Common myeloid progenitor, CD34-positive (primary cell): ENCODE measurements around the gene GPR26.

ENCODE experiments used
- CTCF ChIA-PET: fragments of 350-600 bp; sonication (Branson Sonifier 250); formaldehyde crosslinking; loops from one replicate; lab custom pipeline; 2021; ENCODE audit warnings: antibody characterized with exemption; lab: Charles Lee
- POLR2A ChIA-PET: fragments of 350-600 bp; sonication (Branson Sonifier 250); formaldehyde crosslinking; loops from one replicate; lab custom pipeline; 2021; ENCODE audit warnings: antibody characterized with exemption; lab: Charles Lee
- DNase-seq, 3 donors: peaks; one replicate each; pipeline versions ENCODE4 v3.0.0 to v3.0.0-alpha.2; 2013
- H3K27ac ChIP-seq, 2 experiments: 1 replicate in 1 of 2; 2 replicates in 1 of 2; pipeline ENCODE4 v1.7.0; 2013; ENCODE audit warnings: inconsistent platforms in 2 of 2, low read length in 2 of 2, mild to moderate bottlenecking in 2 of 2, low read depth in 1 of 2, moderate library complexity in 1 of 2; ENCODE audit not compliant: severe bottlenecking in 2 of 2, insufficient read depth in 1 of 2, poor library complexity in 1 of 2
- H3K27me3 ChIP-seq, 5 experiments: replicated peaks in 2 of 5; 1 replicate in 3 of 5; 2 replicates in 2 of 5; pipeline versions ENCODE4 v1.6.1 to v1.7.0; 2013; ENCODE audit warnings: low read length in 4 of 5, mild to moderate bottlenecking in 2 of 5, moderate library complexity in 2 of 5, inconsistent platforms in 1 of 5; ENCODE audit not compliant: insufficient read depth in 5 of 5, control insufficient read depth in 4 of 5
- H3K36me3 ChIP-seq, 4 experiments: 1 replicate in 2 of 4; 2 replicates in 2 of 4; pipeline versions ENCODE4 v1.6.1 to v1.7.0; 2013; ENCODE audit warnings: low read length in 3 of 4, control low read depth in 1 of 4, mild to moderate bottlenecking in 1 of 4; ENCODE audit not compliant: control insufficient read depth in 4 of 4, insufficient read depth in 4 of 4
- H3K4me1 ChIP-seq, 4 experiments: 1 replicate in 3 of 4; 2 replicates in 1 of 4; pipeline versions ENCODE4 v1.6.1 to v1.7.1; 2013; ENCODE audit warnings: low read length in 3 of 4, mild to moderate bottlenecking in 3 of 4, control low read depth in 1 of 4, inconsistent platforms in 1 of 4, moderate library complexity in 1 of 4; ENCODE audit not compliant: control insufficient read depth in 4 of 4, insufficient read depth in 4 of 4; ENCODE audit errors: control extremely low read depth in 1 of 4
- H3K4me3 ChIP-seq, 7 experiments: 1 replicate in 4 of 7; 2 replicates in 3 of 7; pipeline versions ENCODE4 v1.5.1 to v1.7.0; 2013; ENCODE audit warnings: mild to moderate bottlenecking in 7 of 7, low read length in 6 of 7, moderate library complexity in 6 of 7, inconsistent platforms in 2 of 7, low read depth in 2 of 7, control low read depth in 1 of 7; ENCODE audit not compliant: insufficient read depth in 4 of 7, control insufficient read depth in 1 of 7; ENCODE audit errors: extremely low read depth in 1 of 7
- H3K9me3 ChIP-seq, 5 experiments: 1 replicate in 4 of 5; 2 replicates in 1 of 5; pipeline versions ENCODE4 v1.6.1 to v1.7.1; 2013; ENCODE audit warnings: low read length in 4 of 5, mild to moderate bottlenecking in 2 of 5, inconsistent platforms in 1 of 5, low read depth in 1 of 5, moderate library complexity in 1 of 5; ENCODE audit not compliant: control insufficient read depth in 4 of 5, insufficient read depth in 2 of 5; ENCODE audit errors: control extremely low read depth in 1 of 5
- WGBS: methylation state at CpG from one replicate; pipeline ENCODE4 v1.1.5; 2013; ENCODE audit not compliant: insufficient coverage; 5-methylcytosine and 5-hydroxymethylcytosine counted together

Gene GPR26

GRCh38 chr10:123622381-123622780 is 43.8 kb upstream of the GPR26 start:
- Histone ChIP-seq H3K27ac (no peak overlapping the region), H3K4me3 (no peak overlapping the region), H3K36me3 (no peaks in the 10 kb centered on the region), H3K9me3 (no peaks in the 10 kb centered on the region), H3K27me3 (peaks cover 0 to 4% (median 0%) of the 10 kb centered on the region in 5 experiments), H3K4me1 (no peaks in the 10 kb centered on the region)
- 92% methylated on average over 2 of the region's 3 CpGs for WGBS
- no peak for DNase-seq
- POLR2A ChIA-PET, result no interaction called here
- CTCF ChIA-PET, result no interaction called here

GRCh38 chr10:123624086-123624485 is 42.1 kb upstream of the GPR26 start:
- ChIA-PET POLR2A (no interaction called here), CTCF (no interaction called here)
- no peak overlapping the region for H3K4me3 ChIP-seq
- 100% methylated on average over 2 of the region's 2 CpGs for WGBS
- H3K36me3 ChIP-seq, result no peaks in the 10 kb centered on the region
- no peaks in the 10 kb centered on the region for H3K4me1 ChIP-seq
- H3K27ac ChIP-seq, result no peak overlapping the region
- H3K27me3 ChIP-seq, result peaks cover 0 to 4% (median 0%) of the 10 kb centered on the region in 5 experiments
- peaks cover 0 to 3% (median 0%) of the 10 kb centered on the region in 5 experiments for H3K9me3 ChIP-seq
- no peak for DNase-seq

- POLR2A ChIA-PET, result no interaction called here
- WGBS, result no CpG with 5 or more reads among the region's 3 CpGs
Measured at GRCh38 chr10:123633106-123633505, 33.0 kb upstream of the GPR26 start.

GRCh38 chr10:123633636-123634035 is 32.5 kb upstream of the GPR26 start:
- CTCF ChIA-PET, result no interaction called here
- Histone ChIP-seq H3K9me3 (peaks cover 0 to 8% (median 0%) of the 10 kb centered on the region in 5 experiments), H3K27me3 (no peaks in the 10 kb centered on the region), H3K4me3 (no peak overlapping the region), H3K36me3 (no peaks in the 10 kb centered on the region), H3K4me1 (no peaks in the 10 kb centered on the region), H3K27ac (no peak overlapping the region)
- no peak for DNase-seq
- POLR2A ChIA-PET, result no interaction called here
- WGBS, result 61% methylated on average over 5 of the region's 5 CpGs

More at GRCh38 chr10:123633106-123633505, 33.0 kb upstream of the GPR26 start:
- no peaks in the 10 kb centered on the region for H3K4me1 ChIP-seq
- no peaks in the 10 kb centered on the region for H3K36me3 ChIP-seq
- CTCF ChIA-PET, result no interaction called here
- no peak for DNase-seq
- H3K27me3 ChIP-seq, result no peaks in the 10 kb centered on the region
- no peak overlapping the region for H3K27ac ChIP-seq
- peaks cover 0 to 8% (median 0%) of the 10 kb centered on the region in 5 experiments for H3K9me3 ChIP-seq
- H3K4me3 ChIP-seq, result no peak overlapping the region

- Histone ChIP-seq H3K27ac (no peak overlapping the region), H3K4me1 (no peaks in the 10 kb centered on the region), H3K9me3 (peaks cover 0 to 4% (median 0%) of the 10 kb centered on the region in 5 experiments), H3K27me3 (no peaks in the 10 kb centered on the region), H3K4me3 (no peak overlapping the region), H3K36me3 (no peaks in the 10 kb centered on the region)
- 94% methylated on average over 6 of the region's 6 CpGs for WGBS
- CTCF ChIA-PET, result no interaction called here
- POLR2A ChIA-PET, result no interaction called here
- no peak for DNase-seq
Measured at GRCh38 chr10:123634221-123634620, 31.9 kb upstream of the GPR26 start.

- WGBS, result 96% methylated on average over 5 of the region's 5 CpGs
- Histone ChIP-seq H3K27me3 (no peaks in the 10 kb centered on the region), H3K27ac (no peak overlapping the region), H3K9me3 (peaks cover 0 to 3% (median 0%) of the 10 kb centered on the region in 5 experiments), H3K4me3 (no peak overlapping the region), H3K36me3 (no peaks in the 10 kb centered on the region), H3K4me1 (no peaks in the 10 kb centered on the region)
- no peak for DNase-seq
- ChIA-PET POLR2A (no interaction called here), CTCF (interaction anchor here (0.6 kb wide), 1 partner anchor 24 kb away, joined by 3 read pairs; no protein-coding TSS in a partner anchor)
Measured at GRCh38 chr10:123635131-123635530, 31.0 kb upstream of the GPR26 start.

- no peaks in the 10 kb centered on the region for H3K4me1 ChIP-seq
- H3K27me3 ChIP-seq, result no peaks in the 10 kb centered on the region
- ChIA-PET CTCF (interaction anchor here (0.6 kb wide), 1 partner anchor 23 kb away, joined by 3 read pairs; no protein-coding TSS in a partner anchor), POLR2A (no interaction called here)
- H3K9me3 ChIP-seq, result peaks cover 0 to 3% (median 0%) of the 10 kb centered on the region in 5 experiments
- DNase-seq, result no peak
- no peak overlapping the region for H3K4me3 ChIP-seq
- H3K27ac ChIP-seq, result no peak overlapping the region
- WGBS, result 100% methylated on average over 1 of the region's 2 CpGs
- no peaks in the 10 kb centered on the region for H3K36me3 ChIP-seq
Measured at GRCh38 chr10:123635745-123636144, 30.4 kb upstream of the GPR26 start.
